ENCODE measurements around the gene GPC5. TPM values are rescaled to one million over a fixed set of nuclear protein-coding genes. Genes with fewer than 3 reads are reported as not detected.

Gene GPC5
- total RNA-seq, 1 experiment from 2014 or later, result 0.21 TPM

- Histone ChIP-seq H3K27me3 (replicated peaks; ENCODE audit: insufficient read depth, low read depth, low read length, poor library complexity) (peaks cover 68% of the 10 kb centered on the region), H3K4me3 (ENCODE audit: low read depth, low read length, poor library complexity, severe bottlenecking) (peak overlapping the region; percentile 44), H3K4me1 (ENCODE audit: insufficient read depth, low read length, poor library complexity, severe bottlenecking) (peaks cover 7% of the 10 kb centered on the region), H3K27ac (ENCODE audit: low read depth, low read length, poor library complexity, severe bottlenecking) (no peak overlapping the region), H3K36me3 (ENCODE audit: insufficient read depth, low read length, poor library complexity, severe bottlenecking) (no peaks in the 10 kb centered on the region), H3K9me3 (ENCODE audit: low read depth, low read length, poor library complexity, severe bottlenecking) (no peaks in the 10 kb centered on the region)
- no TSS peak for BruUV-seq (replicated peaks)
- intact Hi-C loops (cut with micrococcal nuclease; ENCODE audit: unreplicated experiment), result no loop called here
- ChIA-PET CTCF (no interaction called here), POLR2A (ENCODE audit: low non-redundant PET) (no interaction called here)
- TF ChIP-seq EZH2 (IDR thresholded peaks at IDR 0.05; ENCODE audit: borderline replicate concordance, low read depth, low read length, poor library complexity, severe bottlenecking) (no peak), CTCF (conservative IDR thresholded peaks at IDR 0.05; ENCODE audit: low read depth, low read length) (no peak)
- DNase-seq (ENCODE audit: low spot score), result no peak
Measured at GRCh38 chr13:91399189-91400062, 1.0 kb downstream of the GPC5 start.

- no peaks in the 10 kb centered on the region for H3K36me3 ChIP-seq (ENCODE audit: insufficient read depth, low read length, poor library complexity, severe bottlenecking)
- peaks cover 62% of the 10 kb centered on the region for H3K27me3 ChIP-seq (replicated peaks; ENCODE audit: insufficient read depth, low read depth, low read length, poor library complexity)
- intact Hi-C loops (cut with micrococcal nuclease; ENCODE audit: unreplicated experiment), result no loop called here
- peaks cover 7% of the 10 kb centered on the region for H3K4me1 ChIP-seq (ENCODE audit: insufficient read depth, low read length, poor library complexity, severe bottlenecking)
- BruUV-seq (replicated peaks), result no TSS peak
- no peak for TF ChIP-seq CTCF (conservative IDR thresholded peaks at IDR 0.05; ENCODE audit: low read depth, low read length)
- no peak for TF ChIP-seq EZH2 (IDR thresholded peaks at IDR 0.05; ENCODE audit: borderline replicate concordance, low read depth, low read length, poor library complexity, severe bottlenecking)
- ChIA-PET POLR2A (ENCODE audit: low non-redundant PET) (no interaction called here), CTCF (no interaction called here)
- H3K9me3 ChIP-seq (ENCODE audit: low read depth, low read length, poor library complexity, severe bottlenecking), result no peaks in the 10 kb centered on the region
- no peak for DNase-seq (ENCODE audit: low spot score)
- H3K27ac ChIP-seq (ENCODE audit: low read depth, low read length, poor library complexity, severe bottlenecking), result no peak overlapping the region
- H3K4me3 ChIP-seq (ENCODE audit: low read depth, low read length, poor library complexity, severe bottlenecking), result no peak overlapping the region
Measured at GRCh38 chr13:91400063-91400399, 1.6 kb downstream of the GPC5 start.

- CTCF ChIA-PET, result no interaction called here
Measured at GRCh38 chr13:91400671-91401070, 2.2 kb downstream of the GPC5 start.

More at GRCh38 chr13:91400671-91401070, 2.2 kb downstream of the GPC5 start:
- BruUV-seq (replicated peaks), result no TSS peak
- POLR2A ChIA-PET (ENCODE audit: low non-redundant PET), result no interaction called here
- no peak for DNase-seq (ENCODE audit: low spot score)
- Histone ChIP-seq H3K9me3 (ENCODE audit: low read depth, low read length, poor library complexity, severe bottlenecking) (no peaks in the 10 kb centered on the region), H3K4me1 (ENCODE audit: insufficient read depth, low read length, poor library complexity, severe bottlenecking) (peaks cover 7% of the 10 kb centered on the region), H3K27me3 (replicated peaks; ENCODE audit: insufficient read depth, low read depth, low read length, poor library complexity) (peaks cover 62% of the 10 kb centered on the region), H3K27ac (ENCODE audit: low read depth, low read length, poor library complexity, severe bottlenecking) (no peak overlapping the region), H3K4me3 (ENCODE audit: low read depth, low read length, poor library complexity, severe bottlenecking) (no peak overlapping the region), H3K36me3 (ENCODE audit: insufficient read depth, low read length, poor library complexity, severe bottlenecking) (no peaks in the 10 kb centered on the region)
- intact Hi-C loops (cut with micrococcal nuclease; ENCODE audit: unreplicated experiment), result no loop called here
- TF ChIP-seq CTCF (conservative IDR thresholded peaks at IDR 0.05; ENCODE audit: low read depth, low read length) (no peak), EZH2 (IDR thresholded peaks at IDR 0.05; ENCODE audit: borderline replicate concordance, low read depth, low read length, poor library complexity, severe bottlenecking) (no peak)

Data from A673 (cell line).